Stomach (tissue), 4 donors: ENCODE measurements around the gene PCSK1N.

ENCODE experiments used
- EP300 ChIP-seq: sonication (generic); formaldehyde crosslinking; IDR thresholded peaks from one replicate; pipeline ENCODE4 v1.6.1; 2017; ENCODE audit warnings: antibody characterized with exemption
- POLR2A ChIP-seq, 4 donors: fragments of 450-650 bp; IDR thresholded peaks; one replicate each; pipeline ENCODE4 v1.6.1; 2016; ENCODE audit warnings: antibody characterized with exemption in 4 of 4, control low read depth in 2 of 4, mild to moderate bottlenecking in 1 of 4, moderate library complexity in 1 of 4
- TF ChIP-seq, protein P1 (sequence below), 7 experiments: fragments of 450-650 bp in 4 of 7; fragments of 200-600 bp in 3 of 7; sonication (generic) in 3 of 7; IDR thresholded peaks; one replicate each; pipeline ENCODE4 v1.5.1; 2016 to 2019; ENCODE audit warnings: antibody characterized with exemption in 7 of 7, control low read depth in 2 of 7, mild to moderate bottlenecking in 1 of 7

DNA sequence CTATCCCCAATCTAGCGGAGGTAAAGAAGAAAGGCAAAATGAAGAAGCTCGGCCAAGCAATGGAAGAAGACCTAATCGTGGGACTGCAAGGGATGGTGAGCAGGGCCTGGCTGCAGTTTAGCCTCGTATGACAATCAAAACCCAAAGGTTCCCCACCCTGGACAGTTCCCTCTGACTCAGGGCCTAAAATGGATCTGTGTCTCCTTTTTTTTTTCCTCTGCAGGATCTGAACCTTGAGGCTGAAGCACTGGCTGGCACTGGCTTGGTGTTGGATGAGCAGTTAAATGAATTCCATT, 32.6 kb downstream of the PCSK1N start:
- no peak for TF ChIP-seq EP300
- TF ChIP-seq, protein P1, sequence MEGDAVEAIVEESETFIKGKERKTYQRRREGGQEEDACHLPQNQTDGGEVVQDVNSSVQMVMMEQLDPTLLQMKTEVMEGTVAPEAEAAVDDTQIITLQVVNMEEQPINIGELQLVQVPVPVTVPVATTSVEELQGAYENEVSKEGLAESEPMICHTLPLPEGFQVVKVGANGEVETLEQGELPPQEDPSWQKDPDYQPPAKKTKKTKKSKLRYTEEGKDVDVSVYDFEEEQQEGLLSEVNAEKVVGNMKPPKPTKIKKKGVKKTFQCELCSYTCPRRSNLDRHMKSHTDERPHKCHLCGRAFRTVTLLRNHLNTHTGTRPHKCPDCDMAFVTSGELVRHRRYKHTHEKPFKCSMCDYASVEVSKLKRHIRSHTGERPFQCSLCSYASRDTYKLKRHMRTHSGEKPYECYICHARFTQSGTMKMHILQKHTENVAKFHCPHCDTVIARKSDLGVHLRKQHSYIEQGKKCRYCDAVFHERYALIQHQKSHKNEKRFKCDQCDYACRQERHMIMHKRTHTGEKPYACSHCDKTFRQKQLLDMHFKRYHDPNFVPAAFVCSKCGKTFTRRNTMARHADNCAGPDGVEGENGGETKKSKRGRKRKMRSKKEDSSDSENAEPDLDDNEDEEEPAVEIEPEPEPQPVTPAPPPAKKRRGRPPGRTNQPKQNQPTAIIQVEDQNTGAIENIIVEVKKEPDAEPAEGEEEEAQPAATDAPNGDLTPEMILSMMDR (IDR thresholded peaks at IDR 0.05): no peak
- no peak for TF ChIP-seq POLR2A (IDR thresholded peaks at IDR 0.05)
